SJSA1 (cell line): ENCODE results near the gene CIBAR2. TPM values are rescaled to one million over a fixed set of nuclear protein-coding genes. Genes with fewer than 3 reads are reported as not detected.

Experiments used
- DNase-seq, 2 experiments: peaks; one replicate each; pipeline ENCODE4 v3.0.0-alpha.2; 2015 to 2020; ENCODE audit warnings: low spot score in 2 of 2, low read depth in 1 of 2
- H3K27ac ChIP-seq: fragments of 250-450 bp; sonication (Bioruptor Pico); 2 replicates; pipeline ENCODE4 v1.5.1; 2020; ENCODE audit warnings: mild to moderate bottlenecking, moderate library complexity
- H3K27me3 ChIP-seq: fragments of 250-450 bp; sonication (Bioruptor Pico); replicated peaks from 2 replicates; pipeline ENCODE4 v1.5.1; 2020; ENCODE audit warnings: mild to moderate bottlenecking, moderate library complexity
- H3K36me3 ChIP-seq: fragments of 250-450 bp; sonication (Bioruptor Pico); 2 replicates; pipeline ENCODE4 v1.5.1; 2020; ENCODE audit warnings: mild to moderate bottlenecking
- H3K4me1 ChIP-seq: fragments of 250-450 bp; sonication (Bioruptor Pico); replicated peaks from 2 replicates; pipeline ENCODE4 v1.6.1; 2021; ENCODE audit warnings: mild to moderate bottlenecking
- H3K4me3 ChIP-seq: fragments of 250-450 bp; sonication (Bioruptor Pico); 2 replicates; pipeline ENCODE4 v1.5.1; 2020; ENCODE audit warnings: mild to moderate bottlenecking
- H3K9me3 ChIP-seq: fragments of 250-450 bp; sonication (Bioruptor Pico); replicated peaks from 2 replicates; pipeline ENCODE4 v1.5.1; 2020; ENCODE audit warnings: mild to moderate bottlenecking
- total RNA-seq: library from RNA; depleted of rRNA; stranded (reverse); fragments of >200 nt; shearing (Covaris generic); gene quantifications from 2 replicates; pipeline ENCODE4 v1.2.3, GENCODE V29; 2014

The CIBAR2 gene
- total RNA-seq, 1 experiment from 2014 or later: 0.05 TPM

DNA sequence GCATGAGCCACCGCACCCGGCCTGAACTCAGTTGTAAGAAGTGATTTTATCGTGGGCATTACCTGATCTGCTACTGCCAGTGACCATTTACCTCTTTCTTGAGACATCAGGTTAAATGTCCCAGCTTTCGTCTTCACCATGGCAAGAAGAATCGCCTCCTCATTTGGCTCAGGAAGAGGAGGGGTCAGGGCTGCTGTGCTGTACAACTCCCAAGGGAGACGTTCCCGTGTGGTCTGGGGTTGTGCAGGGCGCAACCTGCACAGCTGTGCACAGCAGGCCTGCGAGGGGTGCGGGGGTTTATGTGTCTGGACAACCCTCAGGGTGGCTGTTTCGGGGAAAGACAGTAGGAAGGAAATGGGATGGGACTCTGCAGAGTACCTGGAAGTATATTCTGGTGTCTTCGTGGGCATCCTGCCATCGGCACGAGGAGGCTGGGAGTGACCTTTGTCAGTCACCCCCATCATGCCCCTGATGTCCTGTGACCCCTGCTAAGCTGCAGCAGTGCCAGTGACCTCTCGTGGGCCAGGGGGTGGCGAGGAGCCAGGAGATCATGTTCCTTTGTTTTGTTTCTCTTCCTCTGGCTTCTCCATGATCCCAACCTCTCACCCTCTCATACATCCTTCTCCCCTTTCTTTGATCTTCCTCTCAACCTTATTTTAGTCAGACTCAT lies 27.3 kb downstream of the CIBAR2 start:
- Histone ChIP-seq H3K4me1 (no peaks in the 10 kb centered on the region), H3K9me3 (no peaks in the 10 kb centered on the region), H3K27me3 (no peaks in the 10 kb centered on the region), H3K27ac (no peak overlapping the region), H3K4me3 (no peak overlapping the region), H3K36me3 (no peaks in the 10 kb centered on the region)
- DNase-seq: no peak

DNA sequence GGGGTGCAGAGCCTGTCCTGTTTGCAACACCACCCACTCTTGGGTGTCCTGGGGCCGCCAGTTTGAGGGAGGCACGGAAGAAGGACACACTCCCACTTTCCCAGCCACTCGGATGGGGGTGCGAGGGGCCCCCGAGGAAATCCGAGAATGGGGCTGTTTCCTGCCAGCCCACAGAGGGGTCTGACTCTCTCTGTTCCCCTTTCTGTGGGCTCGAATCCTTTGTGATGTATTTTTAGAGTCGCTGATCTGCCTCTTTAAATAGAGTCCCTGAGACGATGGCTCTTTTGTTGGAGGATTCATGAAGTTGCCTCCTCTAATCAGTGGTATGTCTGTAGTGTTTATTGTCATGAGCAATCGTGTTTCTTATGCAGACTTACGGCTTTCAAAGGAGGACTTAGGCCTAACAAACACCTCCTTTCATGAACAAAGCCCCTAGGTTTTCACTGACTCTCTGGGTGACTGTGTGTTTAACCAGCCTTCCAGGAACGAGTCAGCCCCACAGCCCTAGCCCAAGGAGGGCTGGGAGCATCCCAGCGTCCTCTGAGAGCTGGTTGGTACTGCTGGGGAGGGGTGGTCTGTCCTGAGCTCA lies 29.1 kb downstream of the CIBAR2 start:
- H3K27ac ChIP-seq: no peak overlapping the region
- no peaks in the 10 kb centered on the region for H3K27me3 ChIP-seq
- no peaks in the 10 kb centered on the region for H3K9me3 ChIP-seq
- no peaks in the 10 kb centered on the region; the same call in 1 of the 2 replicates for H3K36me3 ChIP-seq
- H3K4me3 ChIP-seq: no peak overlapping the region
- H3K4me1 ChIP-seq: no peaks in the 10 kb centered on the region
- no peak for DNase-seq

DNA sequence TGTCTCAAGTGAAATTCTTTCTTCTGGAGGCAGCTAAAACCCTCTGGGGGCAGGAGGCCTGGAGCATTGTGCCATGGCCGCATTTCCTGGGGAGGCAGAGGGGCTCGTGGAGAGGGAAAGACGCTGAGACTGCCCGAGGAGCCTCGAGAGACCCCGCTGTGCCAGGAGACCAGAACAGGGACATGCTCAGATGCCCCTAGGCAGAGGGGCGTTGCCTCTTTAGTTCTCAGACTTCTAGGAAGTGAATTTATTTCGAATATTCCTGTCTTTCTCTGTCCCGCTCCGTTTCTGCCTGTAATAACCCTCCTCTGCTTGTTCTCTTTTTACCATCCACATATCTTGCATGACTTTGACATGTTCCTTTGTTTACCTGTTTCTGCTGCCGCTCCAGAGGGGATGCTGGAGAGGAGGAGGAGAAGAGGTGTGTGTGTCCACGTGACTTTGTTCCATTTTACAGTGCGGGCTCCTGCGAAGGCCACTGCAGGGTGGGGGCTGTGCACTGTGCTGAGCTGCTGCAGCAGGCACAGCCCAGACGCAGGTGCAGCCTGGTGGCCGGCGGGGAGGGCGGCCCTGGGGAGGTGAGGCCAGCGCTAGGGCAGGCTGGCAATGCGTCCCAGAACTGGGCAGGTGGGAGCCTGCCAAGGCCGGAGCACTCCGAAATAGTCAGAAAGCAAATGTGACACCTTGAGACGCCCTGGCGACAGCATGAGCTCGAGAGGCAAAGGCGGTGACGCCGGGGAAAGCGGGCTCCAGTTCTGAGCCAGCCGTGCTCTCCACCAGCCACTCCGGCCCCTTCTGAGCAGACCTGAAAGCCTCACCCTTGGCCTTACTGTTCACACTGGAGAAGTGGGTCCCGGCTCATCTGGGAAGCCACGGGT lies 29.9 kb downstream of the CIBAR2 start:
- no peak for DNase-seq
- H3K27ac ChIP-seq: no peak overlapping the region
- H3K4me3 ChIP-seq: no peak overlapping the region
- H3K4me1 ChIP-seq: no peaks in the 10 kb centered on the region
- H3K9me3 ChIP-seq: no peaks in the 10 kb centered on the region
- peaks cover 3% of the 10 kb centered on the region; the same call in 1 of the 2 replicates for H3K36me3 ChIP-seq
- H3K27me3 ChIP-seq: no peaks in the 10 kb centered on the region

DNA sequence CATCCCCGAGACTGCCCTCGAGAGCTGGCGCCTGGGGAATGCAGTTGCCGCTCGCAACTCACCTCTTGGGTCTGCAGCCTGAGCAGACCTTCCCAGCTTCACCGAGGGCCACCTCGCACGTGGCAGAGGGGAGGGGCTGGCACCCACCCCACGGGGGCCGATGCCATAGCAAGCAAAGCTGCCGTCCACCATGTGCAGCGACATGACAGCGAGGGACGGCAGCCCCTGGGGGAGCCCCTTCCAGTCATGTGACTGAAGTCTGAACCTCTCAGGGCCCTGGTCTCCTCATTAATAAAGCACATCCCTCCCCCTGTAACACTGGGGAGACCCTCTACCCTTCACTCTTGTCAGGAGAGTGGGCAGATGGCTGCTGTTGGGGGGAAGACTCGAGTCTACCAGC lies 30.5 kb downstream of the CIBAR2 start:
- H3K4me1 ChIP-seq: no peaks in the 10 kb centered on the region
- no peak overlapping the region for H3K4me3 ChIP-seq
- DNase-seq: no peak
- H3K9me3 ChIP-seq: no peaks in the 10 kb centered on the region
- peaks cover 3% of the 10 kb centered on the region; the same call in 1 of the 2 replicates for H3K36me3 ChIP-seq
- no peak overlapping the region for H3K27ac ChIP-seq
- H3K27me3 ChIP-seq: no peaks in the 10 kb centered on the region

DNA sequence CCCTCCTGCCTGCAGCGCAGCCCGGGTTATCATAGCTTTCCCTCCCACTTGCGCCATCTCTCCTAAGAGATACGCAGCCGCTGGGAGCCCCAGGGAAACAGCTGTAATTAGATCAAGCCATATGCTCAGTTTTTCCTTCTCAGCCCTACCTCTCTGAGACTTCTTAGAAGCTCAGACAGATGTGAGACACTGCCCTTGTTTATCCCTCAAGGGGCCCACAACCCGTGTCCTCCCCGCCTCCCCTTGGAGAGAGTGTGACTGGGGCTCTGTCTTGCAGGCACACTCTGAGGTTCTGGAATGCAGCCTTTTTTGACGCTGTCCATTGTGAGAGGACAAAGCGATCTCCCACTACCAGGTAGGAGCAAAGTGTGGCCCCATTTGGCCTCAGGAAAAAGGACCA lies 31.2 kb downstream of the CIBAR2 start:
- Histone ChIP-seq H3K9me3 (no peaks in the 10 kb centered on the region), H3K27me3 (no peaks in the 10 kb centered on the region), H3K27ac (no peak overlapping the region), H3K4me3 (no peak overlapping the region), H3K4me1 (no peaks in the 10 kb centered on the region), H3K36me3 (peaks cover 3% of the 10 kb centered on the region; the same call in 1 of the 2 replicates)
- no peak for DNase-seq

DNA sequence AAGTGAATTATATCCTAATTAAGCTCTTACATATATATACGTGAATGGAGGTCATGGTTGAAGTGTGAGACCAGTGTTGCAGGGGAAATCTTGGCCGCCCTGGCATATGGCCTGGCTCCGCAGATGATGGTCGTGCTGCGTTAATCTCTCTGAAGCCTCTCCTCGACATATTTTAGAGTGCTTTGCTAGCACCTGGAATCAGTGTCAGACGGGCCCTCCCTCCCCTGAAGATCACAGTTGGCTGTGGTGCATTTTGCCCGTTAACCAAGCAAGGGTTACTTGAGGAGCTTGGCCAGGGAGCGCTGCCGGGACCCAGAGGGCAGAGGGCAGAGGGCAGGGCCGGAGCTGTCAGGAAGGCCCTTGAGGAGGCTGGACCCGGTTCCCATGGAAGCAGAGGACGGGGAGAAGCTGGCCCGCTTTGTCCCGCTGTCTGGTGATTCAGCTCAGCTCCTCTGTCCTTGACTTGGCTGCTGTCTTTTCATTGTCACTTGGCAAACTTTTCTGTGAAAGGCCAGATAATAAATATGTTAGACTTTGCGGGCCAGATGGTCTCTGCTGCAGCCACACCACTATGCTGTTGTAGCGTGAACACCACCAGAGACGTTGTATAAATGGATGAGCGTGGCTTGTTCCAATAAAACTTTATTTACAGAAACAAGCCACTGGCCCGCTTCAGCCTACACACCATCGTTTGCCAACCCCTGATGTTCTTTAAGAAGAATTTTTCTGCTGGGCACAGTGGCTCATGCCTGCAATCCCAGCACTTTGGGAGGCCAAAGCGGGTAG lies 32.3 kb downstream of the CIBAR2 start:
- H3K27me3 ChIP-seq: no peaks in the 10 kb centered on the region
- H3K4me3 ChIP-seq: no peak overlapping the region
- no peaks in the 10 kb centered on the region for H3K9me3 ChIP-seq
- no peak for DNase-seq
- H3K4me1 ChIP-seq: no peaks in the 10 kb centered on the region
- peaks cover 3% of the 10 kb centered on the region; the same call in 1 of the 2 replicates for H3K36me3 ChIP-seq
- no peak overlapping the region for H3K27ac ChIP-seq

DNA sequence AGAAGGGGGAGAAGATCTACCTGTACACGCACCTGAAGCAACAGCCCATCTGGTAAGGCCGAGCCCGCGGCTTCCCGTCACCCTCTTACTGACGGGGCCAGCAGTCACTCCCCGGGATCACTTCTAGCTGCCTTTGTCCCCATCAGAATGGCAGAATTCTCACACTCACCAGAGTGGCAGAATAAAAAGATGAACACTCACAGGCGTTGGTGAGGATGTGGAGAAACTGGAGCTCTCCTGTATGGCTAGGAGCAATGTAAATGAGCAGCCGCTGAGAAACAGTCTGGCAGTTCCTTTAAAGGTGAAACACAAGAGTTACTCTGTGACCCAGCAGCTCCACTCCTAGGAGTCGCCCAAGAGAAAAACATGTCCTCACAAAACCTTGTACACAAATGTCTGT lies 33.3 kb downstream of the CIBAR2 start:
- no peaks in the 10 kb centered on the region for H3K9me3 ChIP-seq
- no peaks in the 10 kb centered on the region for H3K27me3 ChIP-seq
- DNase-seq: no peak
- H3K4me3 ChIP-seq: no peak overlapping the region
- H3K4me1 ChIP-seq: no peaks in the 10 kb centered on the region
- no peak overlapping the region for H3K27ac ChIP-seq
- H3K36me3 ChIP-seq: peaks cover 3% of the 10 kb centered on the region; the same call in 1 of the 2 replicates

DNA sequence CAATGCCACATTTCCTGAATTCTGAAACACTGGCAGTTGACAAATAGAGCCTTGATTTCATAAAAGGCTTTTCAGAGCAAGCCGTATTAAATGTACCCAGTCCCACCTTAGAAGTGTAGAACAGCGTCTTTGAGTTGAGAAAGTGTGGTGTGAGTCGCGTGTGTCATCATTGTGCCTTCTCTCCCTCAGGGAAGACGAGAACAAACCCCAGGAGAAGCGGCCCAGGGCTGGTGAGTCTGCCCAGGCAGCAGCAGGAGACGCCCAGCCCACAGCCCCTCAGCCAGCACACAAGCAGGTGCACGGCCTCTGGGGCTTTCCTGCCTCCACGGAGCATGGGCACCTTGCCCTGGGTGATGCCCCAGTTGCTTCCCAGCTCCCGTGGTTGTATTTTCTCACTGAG lies 34.0 kb downstream of the CIBAR2 start:
- Histone ChIP-seq H3K4me1 (no peaks in the 10 kb centered on the region), H3K27me3 (no peaks in the 10 kb centered on the region), H3K4me3 (no peak overlapping the region), H3K36me3 (peaks cover 3% of the 10 kb centered on the region; the same call in 1 of the 2 replicates), H3K27ac (no peak overlapping the region), H3K9me3 (no peaks in the 10 kb centered on the region)
- DNase-seq: no peak

DNA sequence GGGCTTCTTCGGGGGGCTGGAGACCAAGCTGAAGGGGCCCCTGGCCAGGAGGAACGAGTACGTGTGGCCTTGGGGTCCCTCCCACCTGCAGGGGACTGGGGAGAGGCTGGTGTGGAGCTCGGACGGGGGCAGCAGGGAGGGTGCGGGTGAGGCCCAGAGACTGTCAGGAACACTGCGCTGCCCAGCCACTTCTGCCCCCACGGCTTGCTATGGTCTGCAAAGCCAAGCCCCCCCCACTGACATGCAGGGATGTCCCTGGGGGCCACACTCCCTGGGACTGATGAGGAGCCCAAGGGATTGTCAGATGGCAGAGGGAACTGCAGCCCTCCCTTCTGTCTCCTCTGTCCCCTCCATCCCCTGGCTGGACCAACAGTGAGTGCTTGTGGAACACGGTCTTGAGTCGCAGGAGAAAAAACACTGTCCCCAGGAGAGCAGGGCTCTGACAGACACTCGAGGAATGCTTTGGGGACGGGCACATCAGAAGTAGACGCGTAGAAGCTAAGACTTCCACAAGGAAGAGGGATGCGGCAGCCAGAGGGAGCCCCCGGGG lies 34.6 kb downstream of the CIBAR2 start:
- Histone ChIP-seq H3K36me3 (peaks cover 3% of the 10 kb centered on the region; the same call in 1 of the 2 replicates), H3K27ac (no peak overlapping the region), H3K9me3 (no peaks in the 10 kb centered on the region), H3K27me3 (no peaks in the 10 kb centered on the region), H3K4me3 (no peak overlapping the region), H3K4me1 (no peaks in the 10 kb centered on the region)
- DNase-seq: no peak

DNA sequence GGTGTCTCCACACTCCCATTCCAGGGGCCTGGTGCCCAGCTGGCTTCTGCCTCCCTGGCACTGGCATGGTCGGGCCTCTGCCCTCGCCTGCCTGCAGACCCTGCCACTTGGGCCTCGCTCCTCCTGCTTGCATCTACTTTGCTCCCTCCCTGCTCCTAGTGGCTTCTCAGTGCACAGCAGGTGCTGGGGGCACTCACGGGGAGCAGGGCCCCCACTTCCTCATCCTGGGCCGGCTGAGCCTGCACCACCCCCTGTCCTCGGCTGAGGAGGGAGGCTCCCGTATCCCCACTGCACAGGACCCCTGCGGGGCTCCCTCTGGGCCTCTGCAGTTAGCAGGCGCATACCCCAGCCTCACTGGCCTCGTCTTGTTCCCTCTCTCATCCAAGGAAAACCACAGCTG lies 35.2 kb downstream of the CIBAR2 start:
- H3K36me3 ChIP-seq: peaks cover 3% of the 10 kb centered on the region; the same call in 1 of the 2 replicates
- H3K27ac ChIP-seq: no peak overlapping the region
- no peak overlapping the region for H3K4me3 ChIP-seq
- H3K9me3 ChIP-seq: no peaks in the 10 kb centered on the region
- H3K27me3 ChIP-seq: no peaks in the 10 kb centered on the region
- no peak for DNase-seq
- H3K4me1 ChIP-seq: no peaks in the 10 kb centered on the region

DNA sequence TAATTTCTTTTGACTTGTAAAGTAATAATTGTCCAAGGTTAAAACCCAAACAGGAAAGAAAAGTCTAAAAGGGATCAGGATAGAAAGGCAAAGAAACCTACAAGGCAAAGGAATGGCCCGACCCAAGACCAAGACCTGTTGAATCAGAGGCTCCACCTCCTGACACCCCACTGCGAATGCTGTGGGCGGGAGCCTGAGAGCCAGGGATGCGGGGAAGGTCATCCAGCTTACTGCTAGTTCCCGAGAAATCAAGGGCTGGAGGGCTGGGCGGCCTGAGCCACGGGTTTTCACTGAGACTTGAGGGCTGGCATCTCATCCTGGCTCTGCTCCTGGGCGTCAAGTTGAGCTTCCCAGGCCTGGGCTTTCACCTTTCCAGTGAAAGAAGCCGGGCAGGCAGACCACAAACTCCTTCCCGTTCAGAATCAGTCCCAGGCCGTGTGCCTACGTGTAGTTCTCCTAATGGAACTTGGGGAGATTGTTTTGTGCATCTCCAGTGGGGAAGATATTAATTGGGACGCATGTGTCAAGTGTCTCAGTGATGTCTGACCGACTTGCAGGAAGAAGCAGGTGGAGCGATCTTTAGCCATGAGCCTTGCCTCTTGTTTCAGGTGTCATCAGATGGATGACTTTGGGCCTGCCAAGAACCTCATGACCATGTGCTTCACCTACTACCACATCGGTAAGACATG lies 36.9 kb downstream of the CIBAR2 start:
- DNase-seq: no peak
- Histone ChIP-seq H3K4me3 (no peak overlapping the region), H3K27me3 (no peaks in the 10 kb centered on the region), H3K27ac (no peak overlapping the region), H3K36me3 (peaks cover 3% of the 10 kb centered on the region; the same call in 1 of the 2 replicates), H3K9me3 (no peaks in the 10 kb centered on the region), H3K4me1 (no peaks in the 10 kb centered on the region)

DNA sequence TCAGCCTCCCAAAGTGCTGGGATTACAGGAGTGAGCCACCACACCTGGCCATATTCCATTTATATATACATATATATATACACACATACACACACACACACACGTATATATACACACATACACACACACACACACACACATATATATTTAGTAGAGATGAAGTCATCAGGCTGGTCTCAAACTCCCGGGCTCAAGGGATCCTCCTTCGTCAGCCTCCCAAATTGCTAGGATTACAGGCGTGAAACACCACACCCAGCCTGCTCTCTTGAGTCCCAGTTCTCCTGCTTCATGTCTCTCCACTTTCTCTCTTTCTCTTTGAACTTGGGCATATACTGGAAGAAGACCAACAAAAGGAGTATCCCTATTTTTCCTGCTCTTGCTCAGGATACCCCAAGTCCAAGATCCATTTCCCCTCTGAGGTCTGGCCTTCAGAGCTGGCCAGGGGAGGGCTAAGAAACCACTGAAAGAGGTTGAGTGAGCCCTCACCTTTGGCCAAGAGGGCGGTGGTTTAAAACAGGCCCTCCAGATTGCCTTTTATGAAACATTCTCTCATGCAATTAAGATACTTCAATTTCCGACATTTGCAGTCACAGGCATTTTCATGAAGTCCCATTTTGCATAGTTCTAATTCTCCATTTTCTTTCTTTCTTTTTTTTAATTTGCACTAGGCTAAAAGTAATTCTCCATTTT lies 37.9 kb downstream of the CIBAR2 start:
- Histone ChIP-seq H3K9me3 (no peaks in the 10 kb centered on the region), H3K4me3 (no peak overlapping the region), H3K4me1 (no peaks in the 10 kb centered on the region), H3K27me3 (no peaks in the 10 kb centered on the region), H3K36me3 (peaks cover 6% of the 10 kb centered on the region; the same call in 1 of the 2 replicates), H3K27ac (no peak overlapping the region)
- no peak for DNase-seq
